Endothelial cell (in vitro differentiated cells): ENCODE measurements around the gene ACAD10. TPM values are rescaled to one million over a fixed set of nuclear protein-coding genes. Genes with fewer than 3 reads are reported as not detected.

Experiments used
- DNase-seq: peaks from one replicate; pipeline ENCODE4 v3.0.0; 2021; ENCODE audit warnings: low spot score
- H3K27ac Mint-ChIP-seq: one replicate; pipeline ENCODE4 v1.8.0; 2021; ENCODE audit warnings: mixed read lengths, inconsistent platforms; ENCODE audit not compliant: unreplicated experiment
- H3K27me3 Mint-ChIP-seq: one replicate; pipeline ENCODE4 v1.8.0; 2021; ENCODE audit warnings: mild to moderate bottlenecking, moderate library complexity, mixed read lengths, inconsistent platforms; ENCODE audit not compliant: unreplicated experiment
- H3K36me3 Mint-ChIP-seq: one replicate; pipeline ENCODE4 v1.8.0; 2021; ENCODE audit warnings: mild to moderate bottlenecking, low read depth, mixed read lengths, inconsistent platforms; ENCODE audit not compliant: unreplicated experiment
- H3K4me1 Mint-ChIP-seq: one replicate; pipeline ENCODE4 v1.8.0; 2021; ENCODE audit warnings: mild to moderate bottlenecking, mixed read lengths, inconsistent platforms; ENCODE audit not compliant: unreplicated experiment
- H3K4me3 Mint-ChIP-seq: one replicate; pipeline ENCODE4 v1.8.0; 2021; ENCODE audit warnings: mild to moderate bottlenecking, mixed read lengths, inconsistent platforms; ENCODE audit not compliant: unreplicated experiment
- H3K9me3 Mint-ChIP-seq: one replicate; pipeline ENCODE4 v1.8.0; 2021; ENCODE audit warnings: mixed read lengths, inconsistent platforms; ENCODE audit not compliant: unreplicated experiment
- CTCF ChIP-seq: fragments of 200-600 bp; sonication (generic); IDR thresholded peaks from one replicate; pipeline ENCODE4 v1.5.0; 2021; ENCODE audit warnings: antibody characterized with exemption; ENCODE audit not compliant: unreplicated experiment
- total RNA-seq: library from RNA; stranded (reverse); fragmentation: NEBNext Ultra II Directional; extraction: Animal tissue kit (Norgen Biotek cat#: 25700); gene quantifications from one replicate; pipeline ENCODE4 v1.2.1, GENCODE V29; 2021; ENCODE audit not compliant: unreplicated experiment

The ACAD10 gene
- total RNA-seq, 1 donor from 2014 or later, result 26.8 TPM

DNA sequence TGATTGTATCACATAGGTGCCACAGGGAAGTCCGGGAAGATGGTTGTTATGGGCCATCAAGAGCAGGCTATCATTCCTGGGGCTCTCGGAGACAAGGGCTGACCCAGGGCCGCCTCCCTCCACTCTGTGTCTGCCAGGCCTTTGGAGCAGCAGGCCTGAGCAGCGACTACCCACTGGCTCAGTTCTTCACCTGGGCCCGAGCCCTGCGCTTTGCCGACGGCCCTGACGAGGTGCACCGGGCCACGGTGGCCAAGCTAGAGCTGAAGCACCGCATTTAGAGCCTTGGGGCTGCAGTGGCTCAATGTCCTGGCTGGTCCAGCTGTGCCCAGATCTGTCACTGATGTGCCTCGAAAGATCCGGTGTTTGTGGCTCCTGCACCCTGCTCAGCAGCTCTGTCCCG lies 70.3 kb downstream of the ACAD10 start:
- no peaks in the 10 kb centered on the region for H3K36me3 Mint-ChIP-seq
- H3K4me3 Mint-ChIP-seq, result no peak overlapping the region
- TF ChIP-seq CTCF, result no peak
- H3K27ac Mint-ChIP-seq, result no peak overlapping the region
- H3K9me3 Mint-ChIP-seq, result no peaks in the 10 kb centered on the region
- DNase-seq, result no peak
- peaks cover 6% of the 10 kb centered on the region for H3K27me3 Mint-ChIP-seq
- peaks cover 5% of the 10 kb centered on the region for H3K4me1 Mint-ChIP-seq

DNA sequence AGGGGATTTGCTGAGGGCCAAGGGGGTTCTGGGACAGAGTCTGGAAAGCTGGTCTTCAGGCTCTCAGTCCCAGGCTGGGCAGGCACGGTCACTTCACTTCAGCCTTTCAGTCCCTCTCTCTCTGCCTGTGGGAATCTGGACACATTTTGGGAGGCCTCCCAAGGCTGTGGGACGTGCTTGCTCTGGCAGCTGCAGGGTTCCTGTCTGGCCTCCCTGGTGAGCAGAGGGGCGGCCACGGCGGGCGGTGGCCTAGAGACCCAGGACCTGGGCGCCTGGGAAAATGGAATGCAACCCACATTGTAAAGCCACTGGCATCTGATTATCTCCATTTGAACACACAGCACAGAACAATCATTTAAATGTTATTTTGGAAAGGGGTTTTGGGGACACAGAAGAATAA lies 70.8 kb downstream of the ACAD10 start:
- Mint-ChIP-seq H3K4me1 (peaks cover 10% of the 10 kb centered on the region), H3K27me3 (peaks cover 6% of the 10 kb centered on the region), H3K36me3 (no peaks in the 10 kb centered on the region), H3K27ac (no peak overlapping the region), H3K4me3 (no peak overlapping the region), H3K9me3 (no peaks in the 10 kb centered on the region)
- DNase-seq, result no peak
- TF ChIP-seq CTCF, result no peak

- peaks cover 16% of the 10 kb centered on the region for H3K4me1 Mint-ChIP-seq
- no peak for DNase-seq
- H3K27me3 Mint-ChIP-seq, result peaks cover 6% of the 10 kb centered on the region
- no peak overlapping the region for H3K27ac Mint-ChIP-seq
- H3K36me3 Mint-ChIP-seq, result no peaks in the 10 kb centered on the region
- TF ChIP-seq CTCF, result no peak
- H3K9me3 Mint-ChIP-seq, result no peaks in the 10 kb centered on the region
- H3K4me3 Mint-ChIP-seq, result no peak overlapping the region
Observed at GRCh38 chr12:111757361-111758119, 71.7 kb downstream of the ACAD10 start.

DNA sequence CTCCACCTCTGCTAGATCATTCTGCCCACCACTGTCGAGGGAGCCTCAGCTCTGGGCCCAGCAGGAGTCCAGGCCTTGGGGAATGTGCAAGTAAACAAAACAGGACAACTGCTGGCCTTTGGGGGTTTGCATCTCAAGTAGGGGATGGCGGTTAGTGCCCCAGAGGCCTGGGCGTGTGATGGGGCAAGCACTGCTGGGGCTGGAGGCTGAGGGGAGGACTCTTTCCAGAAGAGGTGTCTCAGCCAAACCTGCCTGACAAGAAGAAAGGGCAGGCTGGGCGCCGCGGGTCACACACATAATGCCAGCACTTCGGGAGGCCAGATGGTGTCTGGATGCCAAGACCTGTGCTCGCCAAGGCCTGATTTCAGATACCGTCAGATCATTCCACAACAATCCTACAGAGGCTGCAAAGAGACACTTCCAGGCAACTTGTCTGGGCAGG lies 72.3 kb downstream of the ACAD10 start:
- Mint-ChIP-seq H3K9me3 (no peaks in the 10 kb centered on the region), H3K27me3 (peaks cover 5% of the 10 kb centered on the region), H3K27ac (no peak overlapping the region), H3K36me3 (no peaks in the 10 kb centered on the region), H3K4me3 (no peak overlapping the region), H3K4me1 (peaks cover 18% of the 10 kb centered on the region)
- DNase-seq, result no peak
- TF ChIP-seq CTCF, result no peak

- Mint-ChIP-seq H3K4me1 (peaks cover 20% of the 10 kb centered on the region), H3K9me3 (no peaks in the 10 kb centered on the region), H3K27me3 (peaks cover 7% of the 10 kb centered on the region), H3K27ac (no peak overlapping the region), H3K36me3 (no peaks in the 10 kb centered on the region), H3K4me3 (no peak overlapping the region)
- TF ChIP-seq CTCF, result no peak
- DNase-seq, result no peak
Observed at GRCh38 chr12:111759271-111759670, 73.4 kb downstream of the ACAD10 start.
